ENCODE results near the gene CFAP58. TPM values are rescaled to one million over a fixed set of nuclear protein-coding genes. Genes with fewer than 3 reads are reported as not detected.

CFAP58 gene
- total RNA-seq, 6 experiments from 2014 or later = 0.10 to 2.9 (median 0.15) TPM; not detected in 2

GRCh38 chr10:104336821-104337467, 16.7 kb upstream of the CFAP58 start:
- intact Hi-C loops (cut with DNase I) = no loop called here
- WGBS (ENCODE audit: insufficient coverage, low coverage, low lambda C conversion rate, missing lambda C conversion rate) = 5% methylated on average over 12 of the region's 12 CpGs
- DNase-seq (peak in 1 of 3 donors; percentile 74), ATAC-seq (peak; percentile 34 to 80 (median 60))
- no peaks in the 10 kb centered on the region for H3K36me3 ChIP-seq
- TF ChIP-seq POLR2A (IDR thresholded peaks at IDR 0.05) = no peak
- no peak for TF ChIP-seq CTCF (IDR thresholded peaks at IDR 0.05)
- peak overlapping the region; percentile 72 to 91 (median 87) for H3K4me3 ChIP-seq
- no peaks in the 10 kb centered on the region for H3K27me3 ChIP-seq
- H3K9me3 ChIP-seq = no peaks in the 10 kb centered on the region
- H3K4me1 ChIP-seq = peaks cover 0 to 23% (median 3%) of the 10 kb centered on the region in 4 donors
- H3K27ac ChIP-seq = peak overlapping the region; percentile 95 to 97 (median 96)

DNA sequence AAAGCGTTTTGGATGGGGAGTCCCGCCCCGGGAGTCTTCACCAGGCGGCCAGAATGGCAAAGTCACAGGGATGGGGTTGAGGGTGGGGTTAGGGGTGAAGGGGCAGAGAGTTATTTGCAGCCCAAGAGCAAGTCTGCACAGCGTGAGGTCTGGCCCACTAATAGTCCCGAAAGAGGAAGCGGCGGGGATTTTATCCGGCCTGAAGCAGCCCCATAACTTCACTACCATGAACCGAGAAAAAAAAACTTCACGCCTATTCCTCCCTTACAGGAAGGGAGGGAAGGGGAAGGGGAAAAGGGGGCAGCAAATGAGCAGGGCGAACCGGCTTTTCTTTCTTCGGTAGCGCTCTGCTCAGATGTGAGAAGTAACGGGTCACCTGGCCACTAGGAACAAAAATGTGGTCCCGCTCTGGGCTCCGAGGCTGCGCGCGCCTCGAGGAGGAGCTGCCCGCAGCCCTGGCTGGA, 16.1 kb upstream of the CFAP58 start:
- intact Hi-C loops (cut with DNase I) = no loop called here
- H3K4me3 ChIP-seq = peak overlapping the region; percentile 72 to 91 (median 87)
- DNase-seq (peak in 2 of 3 donors; percentile 55 to 62), ATAC-seq (peak; percentile 10 to 45 (median 40))
- no peaks in the 10 kb centered on the region for H3K36me3 ChIP-seq
- no peaks in the 10 kb centered on the region for H3K27me3 ChIP-seq
- H3K27ac ChIP-seq = peak overlapping the region; percentile 95 to 97 (median 96)
- H3K9me3 ChIP-seq = no peaks in the 10 kb centered on the region
- WGBS (ENCODE audit: insufficient coverage, low coverage, low lambda C conversion rate, missing lambda C conversion rate) = 0% methylated on average over 15 of the region's 23 CpGs
- peaks cover 0 to 23% (median 3%) of the 10 kb centered on the region in 4 donors for H3K4me1 ChIP-seq
- no peak for TF ChIP-seq POLR2A (IDR thresholded peaks at IDR 0.05)
- TF ChIP-seq CTCF (IDR thresholded peaks at IDR 0.05) = no peak

GRCh38 chr10:104337985-104338735, 15.5 kb upstream of the CFAP58 start, which contains the start of gene ITPRIP:
Gene ITPRIP (minus strand): TSS chr10:104338465. CDS start chr10:104316051, 22,414 bp downstream.
- WGBS (ENCODE audit: insufficient coverage, low coverage, low lambda C conversion rate, missing lambda C conversion rate) = 1% methylated on average over 16 of the region's 70 CpGs
- Histone ChIP-seq H3K4me1 (peaks cover 0 to 23% (median 3%) of the 10 kb centered on the region in 4 donors), H3K36me3 (no peaks in the 10 kb centered on the region), H3K4me3 (peak within 1 kb of the TSS; percentile 72 to 91 (median 87)), H3K9me3 (no peaks in the 10 kb centered on the region), H3K27ac (peak within 1 kb of the TSS; percentile 95 to 97 (median 96)), H3K27me3 (no peaks in the 10 kb centered on the region)
- ATAC-seq = peak; percentile 47 to 58 (median 52)
- intact Hi-C loops (cut with DNase I) = no loop called here
- TF ChIP-seq POLR2A (IDR thresholded peaks at IDR 0.05) (peak; percentile 91), CTCF (IDR thresholded peaks at IDR 0.05) (peak in 1 of 4 donors; percentile 11)
- peak; percentile 70 to 77 (median 77) for DNase-seq

DNA sequence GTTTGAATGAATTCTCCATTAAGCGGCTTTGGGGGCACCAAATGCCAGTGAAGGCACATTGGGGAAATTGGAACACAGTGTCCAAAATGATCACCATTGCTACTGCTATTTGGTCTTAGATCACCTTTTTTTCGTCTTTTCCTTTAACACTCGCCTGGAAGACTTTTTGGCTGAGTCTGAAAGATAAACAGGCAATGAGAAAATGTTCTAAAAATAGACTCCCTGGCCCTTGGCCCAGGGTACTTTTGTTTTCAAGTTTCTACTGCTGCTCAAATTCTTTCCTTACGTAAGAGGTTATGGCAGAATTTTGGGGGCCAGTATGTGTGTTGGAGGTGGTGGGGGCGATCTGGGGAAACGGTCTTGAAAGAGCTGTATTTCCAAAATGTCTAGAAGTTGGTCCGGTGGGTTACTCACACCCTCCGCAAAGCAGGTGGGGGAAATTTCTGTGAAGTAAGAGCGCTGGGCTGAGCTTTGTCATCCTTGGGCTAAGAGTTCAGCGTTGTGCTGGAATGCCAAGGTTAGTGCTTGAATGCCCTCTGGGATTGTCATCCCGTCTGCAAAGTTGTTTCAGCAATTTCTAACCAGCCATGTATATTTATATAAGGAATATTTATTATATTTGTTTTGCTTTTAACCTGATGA, 14.0 kb upstream of the CFAP58 start:
- no peaks in the 10 kb centered on the region for H3K36me3 ChIP-seq
- H3K27ac ChIP-seq = peak overlapping the region; percentile 95 to 97 (median 96)
- no peaks in the 10 kb centered on the region for H3K9me3 ChIP-seq
- ATAC-seq (peak; percentile 17 to 54 (median 40)), DNase-seq (peak in 1 of 3 donors; percentile 80)
- no peak for TF ChIP-seq CTCF (IDR thresholded peaks at IDR 0.05)
- no peak for TF ChIP-seq POLR2A (IDR thresholded peaks at IDR 0.05)
- WGBS (ENCODE audit: insufficient coverage, low coverage, low lambda C conversion rate, missing lambda C conversion rate) = 7% methylated on average over 9 of the region's 11 CpGs
- intact Hi-C loops (cut with DNase I) = no loop called here
- peaks cover 0 to 22% (median 3%) of the 10 kb centered on the region in 4 donors for H3K4me1 ChIP-seq
- H3K27me3 ChIP-seq = no peaks in the 10 kb centered on the region
- peak overlapping the region; percentile 72 to 91 (median 87) for H3K4me3 ChIP-seq
